Skeletal muscle satellite cell (primary cell): Measurements from ENCODE around the gene MEF2C.
A peak's percentile ranks its signal among the peaks of the same experiment; 100 is the strongest.

ENCODE experiments used
- H3K27me3 ChIP-seq: 2 replicates; pipeline ENCODE4 v1.7.0; 2013; ENCODE audit warnings: low read length; ENCODE audit not compliant: control insufficient read depth, insufficient read depth
- H3K36me3 ChIP-seq: 2 replicates; pipeline ENCODE4 v1.7.0; 2013; ENCODE audit warnings: mild to moderate bottlenecking, control low read depth, low read length; ENCODE audit not compliant: insufficient read depth
- H3K4me1 ChIP-seq: 2 replicates; pipeline ENCODE4 v1.7.0; 2013; ENCODE audit warnings: low read length; ENCODE audit not compliant: control insufficient read depth, insufficient read depth
- H3K4me2 ChIP-seq: 2 replicates; pipeline ENCODE4 v1.7.0; 2013; ENCODE audit warnings: mild to moderate bottlenecking, low read length
- H3K4me3 ChIP-seq: 2 replicates; pipeline ENCODE4 v1.7.0; 2013; ENCODE audit warnings: low read length
- H3K9ac ChIP-seq: 2 replicates; pipeline ENCODE4 v1.7.0; 2013; ENCODE audit warnings: mild to moderate bottlenecking, low read depth, low read length, moderate library complexity
- H3K9me3 ChIP-seq: replicated peaks from 2 replicates; pipeline ENCODE4 v1.7.0; 2013; ENCODE audit warnings: mild to moderate bottlenecking, control low read depth, low read length

The MEF2C gene

GRCh38 chr5:88886746-88887341 lies 3.9 kb upstream of the MEF2C start:
- Histone ChIP-seq H3K9ac (no peak overlapping the region), H3K4me1 (peaks cover 5% of the 10 kb centered on the region)

GRCh38 chr5:88886252-88886651 lies 3.3 kb upstream of the MEF2C start:
- Histone ChIP-seq H3K4me2 (no peak overlapping the region), H3K4me1 (peaks cover 5% of the 10 kb centered on the region), H3K27me3 (no peaks in the 10 kb centered on the region), H3K36me3 (no peaks in the 10 kb centered on the region), H3K9ac (no peak overlapping the region), H3K4me3 (no peak overlapping the region), H3K9me3 (no peaks in the 10 kb centered on the region)

More at GRCh38 chr5:88886746-88887341, 3.9 kb upstream of the MEF2C start:
- Histone ChIP-seq H3K9me3 (no peaks in the 10 kb centered on the region), H3K4me3 (no peak overlapping the region), H3K4me2 (no peak overlapping the region), H3K36me3 (no peaks in the 10 kb centered on the region), H3K27me3 (no peaks in the 10 kb centered on the region)

GRCh38 chr5:88885002-88885401 lies 2.0 kb upstream of the MEF2C start:
- no peaks in the 10 kb centered on the region for H3K27me3 ChIP-seq
- H3K9me3 ChIP-seq, result no peaks in the 10 kb centered on the region
- H3K4me2 ChIP-seq, result no peak overlapping the region
- H3K36me3 ChIP-seq, result no peaks in the 10 kb centered on the region
- peaks cover 5% of the 10 kb centered on the region for H3K4me1 ChIP-seq
- no peak overlapping the region for H3K4me3 ChIP-seq
- H3K9ac ChIP-seq, result no peak overlapping the region

- H3K4me1 ChIP-seq, result peaks cover 5% of the 10 kb centered on the region
- no peaks in the 10 kb centered on the region for H3K9me3 ChIP-seq
- peak overlapping the region; percentile 90 for H3K4me2 ChIP-seq
- peak overlapping the region; percentile 83 for H3K4me3 ChIP-seq
- no peaks in the 10 kb centered on the region for H3K27me3 ChIP-seq
- no peaks in the 10 kb centered on the region for H3K36me3 ChIP-seq
- H3K9ac ChIP-seq, result peak overlapping the region; percentile 86
Measured at GRCh38 chr5:88884608-88884877, 1.6 kb upstream of the MEF2C start.

GRCh38 chr5:88883836-88884607 lies 1.0 kb upstream of the MEF2C start:
- no peaks in the 10 kb centered on the region for H3K36me3 ChIP-seq
- H3K4me3 ChIP-seq, result peak overlapping the region; percentile 83
- peak overlapping the region; percentile 86 for H3K9ac ChIP-seq
- H3K27me3 ChIP-seq, result no peaks in the 10 kb centered on the region
- H3K9me3 ChIP-seq, result no peaks in the 10 kb centered on the region
- peak overlapping the region; percentile 90 for H3K4me2 ChIP-seq
- H3K4me1 ChIP-seq, result peaks cover 6% of the 10 kb centered on the region

- H3K27me3 ChIP-seq, result no peaks in the 10 kb centered on the region
- peak overlapping the region; percentile 83 for H3K4me3 ChIP-seq
- peak overlapping the region; percentile 86 for H3K9ac ChIP-seq
- peaks cover 10% of the 10 kb centered on the region for H3K4me1 ChIP-seq
- no peaks in the 10 kb centered on the region for H3K9me3 ChIP-seq
- no peaks in the 10 kb centered on the region for H3K36me3 ChIP-seq
- peak overlapping the region; percentile 90 for H3K4me2 ChIP-seq
Measured at GRCh38 chr5:88882276-88883038, 527 bp downstream of the MEF2C start.

DNA sequence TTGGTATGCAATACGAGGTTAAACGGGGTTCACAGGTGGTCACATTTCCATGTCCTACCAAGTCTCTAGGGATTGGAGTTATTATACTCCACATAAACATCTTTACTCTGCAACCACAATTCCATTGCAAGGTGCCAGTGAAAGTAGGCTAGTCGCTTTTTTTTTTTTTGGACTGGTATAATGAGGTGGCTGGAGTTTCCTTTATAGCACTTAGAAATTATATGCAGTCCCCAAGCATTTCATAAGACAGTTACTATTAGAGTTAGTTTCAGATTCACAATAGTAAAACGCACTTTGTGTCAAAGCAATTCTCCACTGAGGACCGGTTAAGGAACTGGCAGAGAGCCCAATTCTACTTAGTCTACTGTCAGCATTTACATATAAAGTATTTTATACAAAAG lies 1.4 kb downstream of the MEF2C start:
- H3K27me3 ChIP-seq, result no peaks in the 10 kb centered on the region
- no peaks in the 10 kb centered on the region for H3K36me3 ChIP-seq
- peak overlapping the region; percentile 90 for H3K4me2 ChIP-seq
- no peaks in the 10 kb centered on the region for H3K9me3 ChIP-seq
- peak overlapping the region; percentile 83 for H3K4me3 ChIP-seq
- peaks cover 10% of the 10 kb centered on the region for H3K4me1 ChIP-seq
- H3K9ac ChIP-seq, result peak overlapping the region; percentile 86

DNA sequence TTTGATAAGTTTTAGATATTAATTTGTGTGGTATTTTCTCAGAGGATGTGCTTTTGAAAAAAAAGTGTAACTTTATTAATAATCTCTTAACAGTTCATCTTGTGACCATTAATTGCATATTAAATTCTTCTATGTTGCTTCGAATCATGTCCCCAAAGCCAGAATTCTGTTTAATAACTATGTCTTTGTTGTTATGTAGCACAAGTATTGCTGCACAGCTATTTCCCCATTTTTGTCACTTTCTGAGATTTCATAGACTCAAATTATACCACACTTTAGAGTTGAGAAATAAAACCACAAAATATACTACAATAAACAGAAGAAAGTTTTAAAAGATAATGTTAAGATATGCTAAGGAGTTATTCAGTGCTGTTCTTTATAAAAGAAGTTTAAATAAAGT lies 2.8 kb downstream of the MEF2C start:
- H3K27me3 ChIP-seq, result no peaks in the 10 kb centered on the region
- H3K9ac ChIP-seq, result no peak overlapping the region
- no peak overlapping the region for H3K4me2 ChIP-seq
- H3K4me1 ChIP-seq, result peaks cover 10% of the 10 kb centered on the region
- no peaks in the 10 kb centered on the region for H3K9me3 ChIP-seq
- H3K4me3 ChIP-seq, result no peak overlapping the region
- H3K36me3 ChIP-seq, result no peaks in the 10 kb centered on the region

- H3K4me1 ChIP-seq, result peaks cover 10% of the 10 kb centered on the region
- H3K9me3 ChIP-seq, result no peaks in the 10 kb centered on the region
- H3K4me2 ChIP-seq, result no peak overlapping the region
- H3K27me3 ChIP-seq, result no peaks in the 10 kb centered on the region
- H3K9ac ChIP-seq, result no peak overlapping the region
- no peaks in the 10 kb centered on the region for H3K36me3 ChIP-seq
- no peak overlapping the region for H3K4me3 ChIP-seq
Measured at GRCh38 chr5:88879724-88880123, 3.3 kb downstream of the MEF2C start.

DNA sequence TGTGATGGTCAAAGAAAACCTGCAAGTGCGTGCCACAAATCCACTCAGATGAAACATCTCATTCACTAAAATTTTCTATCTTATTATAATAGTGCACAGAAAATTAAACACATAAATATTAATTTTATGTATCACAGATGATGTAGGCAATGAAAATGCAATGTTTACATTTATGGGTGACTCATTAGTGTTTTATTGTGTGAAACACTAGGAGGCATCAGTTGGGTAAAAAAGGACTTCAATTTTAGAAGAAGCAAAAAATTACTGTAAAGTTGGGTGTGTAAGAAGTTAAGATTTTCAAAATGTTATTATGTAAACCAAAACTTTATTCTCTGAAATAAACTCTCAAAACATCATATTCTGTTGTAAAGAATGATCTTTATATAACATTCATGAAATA lies 4.0 kb downstream of the MEF2C start:
- no peaks in the 10 kb centered on the region for H3K9me3 ChIP-seq
- no peak overlapping the region for H3K9ac ChIP-seq
- H3K4me3 ChIP-seq, result no peak overlapping the region
- peaks cover 5% of the 10 kb centered on the region for H3K4me1 ChIP-seq
- no peaks in the 10 kb centered on the region for H3K36me3 ChIP-seq
- H3K27me3 ChIP-seq, result no peaks in the 10 kb centered on the region
- H3K4me2 ChIP-seq, result no peak overlapping the region

- no peak overlapping the region for H3K4me3 ChIP-seq
- peaks cover 5% of the 10 kb centered on the region for H3K4me1 ChIP-seq
- H3K36me3 ChIP-seq, result no peaks in the 10 kb centered on the region
- no peak overlapping the region for H3K9ac ChIP-seq
- H3K27me3 ChIP-seq, result no peaks in the 10 kb centered on the region
- no peak overlapping the region for H3K4me2 ChIP-seq
- no peaks in the 10 kb centered on the region for H3K9me3 ChIP-seq
Measured at GRCh38 chr5:88877826-88878225, 5.2 kb downstream of the MEF2C start.
